Measurements from ENCODE around the gene RTN4R.
"Not testable (repeated sequence)": the region's sequence is repeated elsewhere in the genome, so short reads cannot be mapped to it uniquely, and the experiment has no call there.

The RTN4R gene

DNA sequence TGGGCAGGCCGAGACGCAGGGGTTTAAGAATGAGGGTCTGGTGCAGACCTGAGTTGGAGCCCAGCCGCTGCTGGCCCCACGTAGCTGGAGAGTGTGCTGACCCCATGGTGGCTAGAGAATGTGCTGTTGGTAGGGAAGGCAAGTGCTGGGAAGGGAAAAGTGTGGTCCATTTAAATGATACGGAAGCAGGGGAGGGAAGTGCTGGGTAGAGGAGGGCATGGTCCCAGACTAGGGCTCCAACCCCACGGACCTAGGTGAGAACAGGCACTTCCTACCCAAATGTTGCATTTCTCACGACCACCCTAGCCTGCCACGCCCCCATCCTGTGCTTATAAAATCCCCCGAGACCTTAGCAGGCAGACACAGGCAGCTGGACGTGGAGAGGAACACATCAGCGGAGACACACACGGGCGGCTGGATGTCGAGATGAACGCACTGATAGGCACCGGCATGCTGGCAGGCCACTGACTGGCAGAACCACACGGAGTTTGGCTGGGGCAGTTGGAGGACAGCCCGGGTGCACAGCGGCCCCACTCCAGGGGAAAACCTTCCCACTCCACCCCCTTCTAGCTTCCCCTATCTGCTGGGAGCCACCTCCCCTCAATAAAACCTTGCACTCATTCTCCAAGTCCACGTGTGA lies 18.8 kb upstream of the RTN4R start:
- not testable (repeated sequence) for DNase-seq (ENCODE audit: low spot score)

DNA sequence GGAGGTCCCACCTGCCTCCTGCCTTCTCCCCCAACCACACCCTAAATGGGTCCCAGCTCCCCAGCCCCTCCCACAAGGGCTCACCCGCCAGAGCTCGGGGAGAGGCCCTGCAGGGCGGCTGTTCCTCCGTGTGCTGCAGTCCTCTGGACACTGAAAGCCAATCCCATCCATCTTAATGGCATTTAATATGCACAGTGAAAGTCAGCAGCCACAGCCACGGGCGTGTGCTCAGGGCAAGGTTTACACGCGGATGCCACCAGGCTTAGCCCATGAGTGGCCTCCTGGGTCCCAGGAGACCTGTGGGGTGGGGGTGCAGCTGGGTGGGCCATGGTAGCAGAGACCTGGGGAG lies 18.2 kb upstream of the RTN4R start:
- not testable (repeated sequence) for DNase-seq (ENCODE audit: low spot score)

DNA sequence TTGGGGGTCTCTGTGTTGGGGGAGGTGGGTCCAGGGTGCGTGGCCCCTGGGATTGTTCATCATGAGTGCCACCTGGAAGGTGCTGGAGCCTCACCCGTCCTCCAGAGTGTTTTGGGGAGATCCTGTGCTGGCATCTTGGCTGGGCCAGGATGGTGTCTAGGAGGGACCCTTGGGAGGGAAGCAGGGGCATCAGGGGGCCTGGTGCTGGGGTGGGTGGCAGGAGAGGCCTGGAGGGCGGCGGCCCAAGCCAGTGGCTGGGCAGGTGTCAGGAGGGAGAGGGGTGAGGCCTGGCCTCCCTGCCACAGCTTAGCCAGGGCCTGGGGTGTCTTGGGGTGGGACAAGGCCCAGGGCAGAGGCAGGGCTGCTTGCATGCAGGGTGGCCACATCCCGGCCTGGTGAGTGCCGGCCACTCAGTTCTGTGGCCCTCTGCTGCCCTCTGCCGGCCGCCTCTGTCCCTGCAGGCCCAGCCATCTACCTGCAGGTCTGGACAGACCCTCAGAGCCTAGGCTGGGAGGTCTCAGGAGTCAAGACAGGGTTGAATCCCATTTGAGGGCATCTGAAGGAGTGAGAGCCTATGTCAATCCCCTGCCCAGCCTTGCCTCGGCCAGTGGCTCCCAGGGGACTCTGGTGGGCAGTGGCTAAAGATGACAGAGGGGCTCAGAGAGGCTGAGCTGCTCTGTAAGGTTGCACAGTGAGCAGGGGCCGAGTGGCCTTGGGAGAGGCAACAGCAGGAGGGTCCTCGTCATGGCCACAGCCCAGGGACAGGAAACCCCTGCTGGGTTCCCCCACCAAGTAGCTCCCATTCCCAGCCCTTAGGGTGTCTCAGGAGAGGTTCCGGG lies 17.6 kb upstream of the RTN4R start:
- peak; percentile 37 for DNase-seq (ENCODE audit: low spot score)

DNA sequence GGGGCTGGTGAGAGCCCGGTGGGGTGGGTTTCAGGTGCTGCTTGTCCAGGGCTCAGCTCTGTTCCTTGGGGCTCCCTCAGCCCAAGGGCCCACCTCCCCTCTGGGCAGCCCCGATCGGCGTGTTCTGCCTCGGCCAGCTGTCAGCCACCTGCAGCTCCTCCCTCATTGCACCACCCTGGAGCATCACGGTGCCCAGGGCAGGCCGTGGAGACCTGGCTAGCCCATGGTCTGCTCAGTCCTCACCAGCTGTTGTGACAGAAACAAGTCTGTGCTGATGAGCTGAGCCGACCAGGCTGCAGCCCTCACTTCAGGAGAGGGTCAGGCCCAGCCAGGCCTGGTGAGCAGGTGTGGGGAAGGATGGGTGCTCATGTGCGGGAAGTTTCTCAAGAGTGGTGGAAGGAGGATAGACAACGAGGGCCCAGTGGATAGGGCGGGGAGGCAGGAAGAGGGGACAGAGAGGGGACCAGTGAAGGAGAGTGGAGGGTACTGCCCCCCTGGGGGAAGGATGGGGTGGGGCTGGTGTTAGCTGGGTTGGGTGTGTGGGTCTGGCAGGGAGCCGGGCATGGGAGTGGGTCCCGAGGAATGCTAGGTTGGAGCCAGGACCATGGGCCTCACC lies 16.5 kb upstream of the RTN4R start:
- DNase-seq (ENCODE audit: low spot score) = no peak

DNA sequence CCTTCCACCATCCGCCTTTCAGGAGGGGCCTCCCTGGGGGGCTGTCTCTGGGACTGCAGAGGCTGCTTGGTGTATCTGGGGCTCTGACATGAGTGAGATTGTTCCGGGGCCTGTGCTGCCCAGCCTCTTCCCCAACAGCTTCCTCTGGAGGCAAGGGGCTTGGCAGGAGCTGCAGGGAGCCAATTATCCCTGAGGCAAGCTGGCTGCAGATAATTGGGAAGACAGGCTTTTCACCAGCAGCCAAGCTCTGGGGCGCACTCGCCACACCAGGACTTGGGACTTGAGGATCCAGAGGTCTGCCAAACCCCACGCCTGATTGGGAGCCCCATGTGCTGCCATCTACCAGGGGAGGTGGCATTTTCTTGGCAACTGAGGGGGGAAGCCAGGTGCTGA lies 15.6 kb upstream of the RTN4R start:
- no peak for DNase-seq (ENCODE audit: low spot score)

DNA sequence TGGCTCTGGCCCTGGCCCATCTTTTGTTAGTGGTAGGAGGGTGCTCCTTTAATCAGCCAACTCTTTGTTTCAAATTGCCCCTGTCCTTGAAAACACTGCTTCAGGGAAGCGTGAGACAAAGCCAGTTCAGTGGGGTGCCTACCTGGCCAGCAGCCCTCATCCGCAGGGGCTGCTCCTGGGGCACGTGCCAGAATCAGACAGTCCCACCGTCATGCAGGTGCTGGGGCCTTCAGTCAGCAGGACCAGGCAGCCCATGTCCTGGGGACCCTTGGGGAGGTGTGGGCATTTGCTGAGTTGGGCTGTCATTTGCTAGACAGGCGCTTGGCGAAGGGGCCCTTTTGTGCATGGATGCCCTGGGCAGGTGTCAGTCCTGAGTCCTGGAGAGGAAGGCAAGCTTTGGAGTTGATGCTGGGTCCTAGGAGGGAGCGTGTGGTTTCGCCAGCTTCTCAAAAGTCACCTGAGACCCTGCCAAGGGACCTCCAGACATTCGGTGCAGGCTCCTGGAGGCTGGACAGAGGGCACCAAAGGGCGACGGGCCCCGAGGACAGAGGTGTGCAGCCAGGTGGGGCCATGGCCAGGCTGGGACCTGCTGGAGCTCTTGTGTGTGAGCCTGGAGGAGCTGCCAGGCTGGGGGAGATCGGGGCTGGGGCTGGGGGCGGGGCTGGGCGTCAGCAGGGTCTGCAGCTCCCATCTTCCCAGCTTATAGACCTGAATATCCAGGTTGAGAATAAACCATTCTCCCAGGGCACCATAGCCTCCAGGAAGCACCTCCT lies 15.0 kb upstream of the RTN4R start:
- DNase-seq (ENCODE audit: low spot score) = no peak

DNA sequence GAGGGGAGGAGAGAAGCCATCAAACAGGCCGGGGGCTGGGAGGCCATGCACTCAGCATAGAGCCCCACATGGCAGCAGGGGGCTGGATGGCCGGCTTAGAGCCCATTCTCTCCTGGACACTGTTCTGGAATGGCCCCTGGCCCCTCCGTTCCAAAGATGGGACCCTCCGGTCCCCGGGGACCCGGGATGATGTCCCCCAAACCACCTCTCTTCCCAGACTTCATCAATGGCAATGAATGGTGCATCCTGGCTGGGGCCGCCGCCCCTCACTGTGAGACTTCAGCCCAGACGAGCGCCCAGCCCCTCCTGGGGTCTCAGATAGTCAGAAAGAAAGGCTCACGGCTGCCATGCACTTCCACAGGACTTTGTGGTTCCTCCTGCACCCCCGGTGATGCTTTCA lies 13.8 kb upstream of the RTN4R start:
- no peak for DNase-seq (ENCODE audit: low spot score)

DNA sequence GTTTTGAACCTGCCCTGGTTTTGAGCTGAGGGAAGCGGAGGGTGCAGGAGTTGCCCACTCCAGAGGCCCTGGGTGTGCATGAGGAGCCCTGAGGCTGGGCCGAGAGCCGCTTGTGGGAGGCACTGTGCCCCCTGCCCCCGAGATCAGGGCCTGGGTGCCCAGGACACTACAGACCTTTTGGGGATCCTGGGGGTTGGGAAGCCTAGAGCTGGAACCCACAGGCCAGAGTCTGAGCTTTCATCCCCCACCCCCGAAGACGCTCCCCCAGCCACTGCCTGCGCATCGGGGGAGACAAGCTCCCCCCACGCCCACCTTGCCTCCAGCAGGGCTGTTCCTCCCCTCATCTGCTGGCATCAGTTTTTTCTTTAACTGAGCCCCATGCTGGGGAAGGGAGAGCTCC lies 13.4 kb upstream of the RTN4R start:
- DNase-seq (ENCODE audit: low spot score) = not testable (repeated sequence)

DNA sequence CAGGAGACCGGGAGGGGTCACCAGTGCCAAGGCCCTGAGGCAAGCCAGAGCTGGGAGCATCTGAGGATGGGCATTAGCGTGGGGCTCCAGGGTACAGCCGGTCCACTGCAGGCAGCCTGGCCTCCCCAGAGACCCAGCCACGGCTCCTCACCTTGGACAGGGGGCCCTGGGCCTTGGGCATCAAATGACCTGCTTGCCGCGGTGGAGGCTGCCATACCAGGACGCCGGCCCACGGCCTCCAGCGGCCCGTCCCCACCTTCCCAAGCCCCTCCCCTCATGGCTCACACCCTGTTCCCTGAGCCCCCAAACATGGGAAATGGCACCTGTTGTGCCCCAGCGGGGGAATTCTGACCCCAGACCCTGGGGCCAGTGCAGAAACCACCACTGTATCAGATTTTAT lies 12.7 kb upstream of the RTN4R start:
- DNase-seq (ENCODE audit: low spot score) = no peak

DNA sequence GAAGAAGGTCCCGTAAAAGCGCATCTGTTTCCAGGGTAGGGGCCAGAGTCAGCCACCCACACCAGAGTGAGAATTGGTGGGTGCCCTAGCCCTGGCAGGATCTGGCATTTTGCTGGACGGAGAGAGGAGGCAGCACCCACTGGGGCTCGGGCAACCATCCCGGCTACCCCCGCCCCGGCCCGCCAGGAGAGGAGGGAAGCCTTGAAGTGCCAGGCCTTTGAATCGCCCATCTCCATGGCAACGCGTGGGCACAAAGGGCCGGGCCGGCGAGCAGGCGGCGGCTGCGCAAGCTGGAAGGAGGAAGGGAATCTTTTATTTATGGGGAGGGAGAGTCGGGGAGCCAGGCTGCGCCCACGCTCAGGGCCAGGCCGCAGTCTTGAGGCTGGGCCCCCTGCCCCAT lies 12.0 kb upstream of the RTN4R start:
- DNase-seq (ENCODE audit: low spot score) = not testable (repeated sequence)

DNA sequence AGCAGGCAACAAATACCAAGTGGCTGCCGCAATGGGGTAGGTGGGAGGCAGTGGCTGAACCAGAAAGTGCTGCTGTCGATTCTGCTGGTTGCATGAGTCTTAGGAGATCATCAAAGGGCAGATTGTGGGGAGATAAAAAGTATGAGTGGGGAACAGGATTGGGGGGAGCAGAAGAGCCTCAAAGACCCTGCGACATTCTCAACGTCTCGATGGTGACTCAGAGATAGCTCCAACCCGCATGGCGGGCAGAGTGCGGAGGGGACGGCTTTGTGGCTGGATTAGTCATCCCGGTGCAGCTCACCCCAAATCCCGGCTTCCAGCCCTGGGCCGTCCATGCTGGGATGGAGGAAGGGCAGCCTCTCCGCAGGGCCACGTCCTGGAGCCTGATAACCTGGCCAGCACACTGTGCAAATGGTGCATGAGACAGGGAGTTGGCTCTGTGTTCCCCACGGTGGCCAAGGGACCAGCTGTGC lies 11.6 kb upstream of the RTN4R start:
- peak; percentile 55 for DNase-seq (ENCODE audit: low spot score)

DNA sequence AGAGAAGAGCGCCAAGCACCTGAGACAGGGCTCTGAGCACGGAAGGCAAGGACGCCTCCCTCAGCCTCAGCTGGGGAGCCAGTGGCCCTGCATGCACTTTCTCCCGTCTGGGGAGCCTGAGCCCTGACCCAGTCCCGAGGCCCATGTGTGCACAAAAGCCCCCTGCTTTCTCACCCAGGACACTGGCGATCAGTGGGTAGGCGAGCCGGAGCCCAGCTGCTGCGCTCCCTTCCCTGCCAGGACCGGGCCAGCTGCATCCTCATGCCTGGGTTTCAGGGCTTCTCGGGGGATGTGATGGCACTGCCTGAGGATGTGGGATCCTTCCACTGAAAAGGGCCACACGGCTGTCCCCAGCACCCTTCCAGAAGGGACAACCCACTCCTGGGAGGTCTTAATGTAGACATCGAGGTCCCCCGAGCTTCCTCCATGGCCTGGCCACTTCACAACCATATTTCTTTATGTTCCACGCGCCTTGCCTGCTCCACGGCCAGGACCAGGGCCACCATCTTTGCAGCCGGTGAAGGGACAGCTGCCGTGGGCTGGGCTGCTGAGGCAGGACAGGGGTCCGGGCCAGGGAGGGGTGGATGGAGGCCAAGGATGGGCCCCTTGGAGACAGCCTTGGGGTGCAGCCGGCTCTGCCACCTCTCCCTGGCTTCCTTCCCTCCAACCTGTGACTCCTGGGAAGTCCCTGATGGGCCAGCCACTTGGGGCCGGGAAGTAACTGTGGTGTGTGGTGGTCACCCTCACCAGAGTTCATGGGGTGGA lies 10.8 kb upstream of the RTN4R start:
- DNase-seq (ENCODE audit: low spot score) = not testable (repeated sequence)

DNA sequence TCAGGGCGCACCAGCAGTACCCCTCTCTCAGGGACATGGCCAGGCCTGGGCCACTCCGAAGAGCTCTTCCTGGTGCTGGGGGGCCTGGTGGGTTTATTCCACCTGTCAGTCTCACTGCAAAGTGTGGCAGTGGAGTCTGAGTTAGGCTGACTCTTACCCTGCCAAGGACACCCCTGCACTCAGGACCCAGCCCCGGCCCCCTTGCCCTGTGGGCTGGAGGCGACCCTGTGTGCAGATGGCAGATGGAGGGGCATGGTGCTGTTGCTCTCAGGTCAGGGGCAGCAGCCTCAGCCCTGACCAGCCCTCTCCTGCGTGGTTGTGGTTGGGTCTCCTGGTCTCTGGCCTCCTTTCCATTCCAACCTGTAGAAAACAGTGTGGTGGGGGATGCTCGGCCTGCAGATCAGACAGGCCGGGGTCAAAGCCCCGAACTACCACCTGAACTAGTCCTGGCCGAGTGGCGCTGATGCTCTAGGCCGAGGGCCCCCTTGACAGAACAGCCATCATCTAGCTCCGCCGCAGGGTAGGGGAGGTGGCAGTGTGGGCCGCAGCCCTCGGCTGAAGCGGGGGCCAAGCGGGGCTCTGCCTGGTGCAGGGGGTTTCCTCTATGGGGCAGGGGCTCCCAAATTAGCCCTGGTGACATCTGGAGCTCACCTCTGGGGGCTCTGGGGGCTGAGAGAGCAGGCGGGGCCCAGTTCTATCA lies 10.0 kb upstream of the RTN4R start:
- not testable (repeated sequence) for DNase-seq (ENCODE audit: low spot score)

DNA sequence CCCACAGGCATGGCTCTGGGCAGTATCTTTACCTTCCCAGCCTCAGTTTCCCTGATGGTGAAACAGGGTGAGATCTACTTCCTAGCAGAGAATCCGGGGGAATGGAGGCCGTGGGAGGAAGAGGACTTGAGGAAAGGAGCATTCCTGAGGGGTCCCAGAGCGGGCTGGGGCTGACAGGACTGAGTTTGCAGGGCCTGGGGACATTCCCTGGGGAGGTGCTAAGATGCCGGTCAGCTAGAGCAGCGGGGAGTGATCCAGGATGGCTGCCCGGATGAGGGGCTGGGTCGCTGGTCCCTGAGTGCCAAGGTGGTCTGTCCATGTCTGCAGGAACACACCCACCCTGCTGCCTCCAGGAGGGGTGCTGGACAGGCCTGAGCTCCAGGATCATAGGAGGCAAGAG lies 8.3 kb upstream of the RTN4R start:
- no peak for DNase-seq (ENCODE audit: low spot score)

DNA sequence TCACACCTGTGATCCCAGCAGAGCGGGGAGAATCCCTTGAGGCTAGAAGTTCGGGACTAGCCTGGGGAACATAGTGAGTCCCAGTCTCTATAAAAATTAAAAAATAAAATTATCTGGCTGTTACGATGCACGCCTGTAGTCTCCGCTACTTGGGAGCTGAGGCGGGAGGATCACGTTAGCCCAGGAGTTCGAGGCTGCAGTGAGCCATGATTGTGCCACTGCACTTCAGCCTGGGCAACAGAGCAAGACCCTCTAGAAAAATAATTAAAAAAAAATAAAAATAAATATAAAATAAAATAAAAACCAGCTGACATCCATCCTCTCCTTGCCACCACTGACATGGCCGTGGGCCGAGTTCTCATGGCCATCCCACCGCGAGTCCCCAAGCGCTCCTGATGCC lies 7.7 kb upstream of the RTN4R start:
- DNase-seq (ENCODE audit: low spot score) = no peak

DNA sequence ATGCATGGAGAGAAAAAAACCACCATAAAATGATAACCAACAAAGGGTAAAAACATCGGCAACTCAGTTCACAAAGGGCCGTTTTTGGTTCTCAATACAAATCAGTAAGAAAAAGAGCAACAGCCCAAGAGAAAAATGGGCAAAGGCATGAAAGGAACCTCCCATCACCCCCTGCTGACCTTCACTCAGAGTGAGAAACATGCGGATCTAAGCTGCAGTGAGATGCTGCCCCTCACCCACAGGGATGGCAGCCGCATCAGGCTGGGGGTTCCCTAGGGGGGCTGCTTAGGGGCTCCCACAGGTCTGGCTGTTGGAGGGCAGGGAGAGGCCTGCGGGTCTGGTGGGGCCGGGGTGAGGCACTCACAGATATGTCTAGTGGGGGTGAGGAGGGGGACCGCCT lies 7.2 kb upstream of the RTN4R start:
- not testable (repeated sequence) for DNase-seq (ENCODE audit: low spot score)

DNA sequence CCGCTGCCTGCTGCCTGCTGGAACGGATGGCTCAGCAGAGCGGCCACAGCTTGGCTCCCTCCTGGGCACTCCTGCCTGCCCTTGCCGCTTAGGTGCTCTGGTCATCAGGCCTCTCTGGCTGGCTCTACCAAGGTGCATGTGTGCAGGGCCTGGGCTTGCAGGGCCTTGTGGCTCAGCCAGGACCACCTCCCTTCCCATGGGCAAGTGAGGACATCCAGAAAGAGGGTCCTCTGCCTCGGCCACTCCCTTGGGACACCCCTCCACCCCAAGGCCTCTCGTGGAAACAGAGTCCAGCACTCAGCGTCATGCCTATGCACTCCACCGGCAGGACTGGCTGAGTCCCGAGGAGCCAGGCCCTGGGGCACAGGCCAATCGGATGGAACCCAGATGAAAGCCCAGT lies 6.3 kb upstream of the RTN4R start:
- not testable (repeated sequence) for DNase-seq (ENCODE audit: low spot score)

DNA sequence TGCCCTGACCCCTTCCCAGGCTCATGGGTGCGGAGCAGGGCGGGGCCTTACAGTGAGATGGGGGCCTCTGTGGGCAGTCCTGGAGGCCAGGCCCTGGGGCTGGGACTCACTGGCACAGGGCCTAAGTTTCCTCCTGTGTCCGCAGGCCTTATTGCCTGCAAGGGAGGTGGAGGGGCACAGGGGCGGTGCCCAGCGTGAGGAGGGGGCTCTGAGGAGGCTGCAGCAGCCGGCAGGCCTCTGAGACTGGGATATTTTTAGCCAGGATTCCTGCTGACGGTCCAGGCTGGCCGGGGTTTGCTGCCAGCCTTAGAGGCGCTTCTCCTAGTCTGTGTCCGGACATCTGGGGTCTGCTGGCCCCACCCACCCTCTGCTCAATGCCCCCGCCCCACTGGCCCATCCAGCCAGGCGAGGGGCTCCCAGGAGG lies 5.7 kb upstream of the RTN4R start:
- DNase-seq (ENCODE audit: low spot score) = no peak

DNA sequence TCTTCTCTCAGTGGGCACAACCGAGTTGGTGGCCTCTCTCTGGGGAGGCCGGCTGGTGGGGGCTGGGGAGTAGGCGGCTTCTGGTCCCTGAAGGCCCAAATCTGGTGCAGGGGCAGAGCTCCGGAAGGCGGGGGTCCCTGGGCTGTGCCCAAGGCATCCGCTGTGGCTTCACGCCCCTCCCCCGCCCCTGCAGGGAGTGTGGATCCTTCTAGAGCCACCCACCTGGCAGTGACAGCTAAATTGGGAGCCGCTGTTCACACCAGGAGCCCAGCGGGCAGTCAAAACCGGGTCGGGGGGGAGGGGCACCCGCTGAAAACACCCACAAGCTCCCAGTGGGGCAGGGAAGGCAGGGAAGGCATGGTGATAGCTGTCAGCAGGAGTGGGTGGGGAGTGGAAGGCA lies 4.6 kb upstream of the RTN4R start:
- DNase-seq (ENCODE audit: low spot score) = no peak

DNA sequence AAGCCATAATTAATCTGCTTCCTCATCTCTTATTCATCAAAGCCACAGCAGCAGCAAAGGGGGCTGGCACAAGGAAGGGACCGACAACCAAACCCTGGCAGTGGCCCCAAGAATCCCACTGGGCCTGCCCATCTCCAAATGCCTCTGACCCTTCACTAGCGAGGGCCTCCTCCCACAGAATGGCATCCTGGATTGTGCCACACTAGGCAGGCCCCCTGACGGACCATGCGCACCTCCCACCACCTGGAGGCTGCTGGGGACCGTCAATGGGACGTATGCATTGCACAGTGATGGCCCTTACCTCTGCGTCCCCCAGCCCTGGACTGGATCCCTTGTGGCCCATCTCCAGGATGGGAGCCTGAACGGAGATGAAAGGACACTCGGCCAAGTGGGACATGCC lies 4.1 kb upstream of the RTN4R start:
- no peak for DNase-seq (ENCODE audit: low spot score)

Measured in hepatic stellate cell (primary cell).